Endometrial microvascular endothelial cells (primary cell): Measurements from ENCODE around the gene TTLL11. TPM values are rescaled to one million over a fixed set of nuclear protein-coding genes. Genes with fewer than 3 reads are reported as not detected.

ENCODE experiments used
- total RNA-seq: library from RNA; depleted of rRNA; stranded (reverse); fragments of >200 nt; gene quantifications from one replicate; pipeline ENCODE4 v1.2.3, GENCODE V29; 2015; ENCODE audit errors: inconsistent ontology term

The TTLL11 gene
- total RNA-seq, 1 donor from 2014 or later, result 2.0 TPM

Other genes starting within 250 kb of the TTLL11 start
- gene NDUFA8, start 66.5 kb upstream of the TTLL11 start, total RNA-seq, result 79.3 TPM
- not detected for gene MORN5, start 66.6 kb upstream of the TTLL11 start, total RNA-seq
- gene LHX6, start 135.6 kb upstream of the TTLL11 start, total RNA-seq, result 24.2 TPM
- 18.7 TPM for gene RBM18, start 171.5 kb upstream of the TTLL11 start, total RNA-seq
- gene MRRF, start 171.6 kb upstream of the TTLL11 start, total RNA-seq, result 51.4 TPM